HUES48 (cell line): ENCODE results near the gene DHX36.

Experiments used
- H3K27ac ChIP-seq: one replicate; pipeline ENCODE4 v1.7.0; 2013; ENCODE audit warnings: low read depth, low read length, inconsistent platforms
- H3K27me3 ChIP-seq: 2 replicates; pipeline ENCODE4 v1.6.1; 2013; ENCODE audit warnings: mild to moderate bottlenecking, low read length; ENCODE audit not compliant: control insufficient read depth, insufficient read depth
- H3K36me3 ChIP-seq: 2 replicates; pipeline ENCODE4 v1.6.1; 2013; ENCODE audit warnings: low read length; ENCODE audit not compliant: control insufficient read depth, insufficient read depth
- H3K4me1 ChIP-seq: 2 replicates; pipeline ENCODE4 v1.6.1; 2013; ENCODE audit warnings: mild to moderate bottlenecking, low read length; ENCODE audit not compliant: control insufficient read depth, insufficient read depth
- H3K4me3 ChIP-seq: 2 replicates; pipeline ENCODE4 v1.5.1; 2013; ENCODE audit warnings: mild to moderate bottlenecking, low read depth, low read length
- H3K9ac ChIP-seq: 2 replicates; pipeline ENCODE4 v1.6.1; 2013; ENCODE audit warnings: mild to moderate bottlenecking, low read depth, low read length, moderate library complexity
- H3K9me3 ChIP-seq: 2 replicates; pipeline ENCODE4 v1.6.1; 2013; ENCODE audit warnings: low read length; ENCODE audit not compliant: control insufficient read depth, insufficient read depth

The DHX36 gene

GRCh38 chr3:154224866-154225265 lies 99.4 kb downstream of the DHX36 start:
- Histone ChIP-seq H3K9me3 (no peaks in the 10 kb centered on the region), H3K27ac (no peak overlapping the region), H3K9ac (no peak overlapping the region), H3K27me3 (no peaks in the 10 kb centered on the region), H3K36me3 (no peaks in the 10 kb centered on the region), H3K4me3 (no peak overlapping the region), H3K4me1 (0 out of 2 replicates have a peak, but pooled peaks cover 5% of the 10 kb centered on the region)

DNA sequence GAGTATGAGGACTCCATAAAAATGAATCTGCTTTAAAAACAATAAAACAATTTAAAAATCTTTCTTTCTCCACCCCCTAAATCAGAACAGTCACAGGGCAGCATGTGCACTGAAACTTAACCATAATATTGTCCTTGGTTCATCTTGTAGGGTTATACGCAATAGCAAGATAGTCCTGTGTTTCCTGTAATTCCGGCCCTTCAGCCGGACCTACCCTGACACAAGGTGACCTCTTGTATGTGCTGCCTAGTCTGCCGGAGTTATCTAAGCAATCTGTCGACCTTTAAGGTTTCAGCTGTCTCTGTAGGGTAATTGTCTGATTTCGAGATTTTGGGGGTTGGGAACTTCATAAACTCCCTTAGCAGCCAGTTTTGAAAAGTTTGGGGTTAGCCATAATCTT lies 99.9 kb downstream of the DHX36 start:
- Histone ChIP-seq H3K9me3 (no peaks in the 10 kb centered on the region), H3K9ac (no peak overlapping the region), H3K36me3 (no peaks in the 10 kb centered on the region), H3K27ac (no peak overlapping the region), H3K4me3 (no peak overlapping the region), H3K4me1 (0 out of 2 replicates have a peak, but pooled peaks cover 5% of the 10 kb centered on the region), H3K27me3 (no peaks in the 10 kb centered on the region)

DNA sequence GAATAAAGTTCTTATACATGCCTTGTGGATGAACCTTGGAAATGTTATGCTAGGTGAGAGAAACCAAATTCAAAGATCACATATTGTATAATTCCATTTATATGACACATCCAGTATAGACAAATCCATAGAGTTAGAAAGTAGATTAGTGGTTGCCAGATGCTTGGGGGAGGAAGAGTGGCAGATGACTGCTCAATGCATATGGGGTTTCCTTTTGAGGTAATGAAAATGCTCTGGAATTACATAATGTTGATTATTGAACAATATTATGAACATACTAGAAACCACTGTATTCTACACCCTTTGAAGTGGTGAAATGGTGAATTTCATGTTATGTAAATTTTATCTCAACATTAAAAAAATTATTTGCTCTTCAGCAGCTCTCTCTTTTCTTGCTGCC lies 100.8 kb downstream of the DHX36 start:
- Histone ChIP-seq H3K9me3 (no peaks in the 10 kb centered on the region), H3K27me3 (no peaks in the 10 kb centered on the region), H3K27ac (no peak overlapping the region), H3K4me3 (no peak overlapping the region), H3K36me3 (peaks cover 4% of the 10 kb centered on the region), H3K4me1 (0 out of 2 replicates have a peak, but pooled peaks cover 1% of the 10 kb centered on the region), H3K9ac (no peak overlapping the region)
